GM13976 (cell line): ENCODE data around the gene ALDH1L1.

ENCODE experiments used
- DNase-seq: peaks from one replicate; pipeline ENCODE4 v3.0.0; 2012; ENCODE audit warnings: low spot score
- CTCF ChIP-seq: IDR thresholded peaks from 2 replicates; pipeline ENCODE4 v1.5.1; 2012; ENCODE audit warnings: borderline replicate concordance, mild to moderate bottlenecking; ENCODE audit not compliant: insufficient read depth; ENCODE audit errors: extremely low read depth, missing control alignments, control extremely low read depth
- in situ Hi-C: fragments of 300-500 bp; cut with MboI; formaldehyde crosslinking; loops from one replicate; pipeline ENCODE4 v1.12.0; 2022; ENCODE audit warnings: low sequenced_read_pairs, mixed read lengths, inconsistent platforms; ENCODE audit not compliant: unreplicated experiment

ALDH1L1 gene

DNA sequence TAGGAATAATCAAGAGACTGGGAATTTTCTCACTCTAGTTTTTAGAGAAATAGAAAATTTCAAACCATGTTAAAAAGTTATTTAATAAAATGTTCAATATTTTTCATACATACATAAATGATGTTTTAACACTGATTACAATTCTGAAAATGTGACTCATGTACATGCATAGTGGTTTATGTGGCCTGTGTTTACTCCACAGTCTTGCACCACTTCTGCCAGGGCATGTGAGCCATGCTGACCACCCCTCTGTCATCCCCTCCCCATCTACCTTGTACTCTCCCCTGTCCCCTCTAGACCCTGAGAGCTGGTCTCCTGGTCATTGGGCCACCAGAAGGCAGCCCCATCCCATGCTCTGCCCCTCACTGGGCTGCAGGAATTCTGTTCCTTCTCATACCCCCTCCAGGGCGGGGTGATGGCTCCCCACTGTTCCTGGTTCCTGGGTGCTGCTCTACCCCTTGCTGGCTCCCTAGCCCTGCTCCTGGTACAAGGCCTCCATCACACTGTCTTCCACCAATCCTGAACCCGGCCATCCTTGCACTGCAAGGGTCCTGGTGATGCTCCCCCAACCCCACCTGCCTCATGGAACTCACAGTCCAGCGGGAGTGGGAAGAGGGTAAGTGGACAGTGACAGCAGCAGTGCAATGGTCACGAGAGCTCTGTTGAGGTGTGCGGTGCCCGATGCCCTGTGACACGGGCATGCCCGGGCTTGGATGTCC, 72.3 kb downstream of the ALDH1L1 start:
- DNase-seq: no peak
- TF ChIP-seq CTCF: no peak
- in situ Hi-C loops: no loop called here

- in situ Hi-C loops: no loop called here
- TF ChIP-seq CTCF: no peak
- DNase-seq: no peak
Measured at GRCh38 chr3:126107203-126107939, 73.0 kb downstream of the ALDH1L1 start.

- TF ChIP-seq CTCF: no peak
- no peak for DNase-seq
- in situ Hi-C loops: no loop called here
Measured at GRCh38 chr3:126106336-126107202, 73.8 kb downstream of the ALDH1L1 start.

- no peak for TF ChIP-seq CTCF
- in situ Hi-C loops: no loop called here
- DNase-seq: peak; percentile 23
Measured at GRCh38 chr3:126105691-126106187, 74.6 kb downstream of the ALDH1L1 start.

DNA sequence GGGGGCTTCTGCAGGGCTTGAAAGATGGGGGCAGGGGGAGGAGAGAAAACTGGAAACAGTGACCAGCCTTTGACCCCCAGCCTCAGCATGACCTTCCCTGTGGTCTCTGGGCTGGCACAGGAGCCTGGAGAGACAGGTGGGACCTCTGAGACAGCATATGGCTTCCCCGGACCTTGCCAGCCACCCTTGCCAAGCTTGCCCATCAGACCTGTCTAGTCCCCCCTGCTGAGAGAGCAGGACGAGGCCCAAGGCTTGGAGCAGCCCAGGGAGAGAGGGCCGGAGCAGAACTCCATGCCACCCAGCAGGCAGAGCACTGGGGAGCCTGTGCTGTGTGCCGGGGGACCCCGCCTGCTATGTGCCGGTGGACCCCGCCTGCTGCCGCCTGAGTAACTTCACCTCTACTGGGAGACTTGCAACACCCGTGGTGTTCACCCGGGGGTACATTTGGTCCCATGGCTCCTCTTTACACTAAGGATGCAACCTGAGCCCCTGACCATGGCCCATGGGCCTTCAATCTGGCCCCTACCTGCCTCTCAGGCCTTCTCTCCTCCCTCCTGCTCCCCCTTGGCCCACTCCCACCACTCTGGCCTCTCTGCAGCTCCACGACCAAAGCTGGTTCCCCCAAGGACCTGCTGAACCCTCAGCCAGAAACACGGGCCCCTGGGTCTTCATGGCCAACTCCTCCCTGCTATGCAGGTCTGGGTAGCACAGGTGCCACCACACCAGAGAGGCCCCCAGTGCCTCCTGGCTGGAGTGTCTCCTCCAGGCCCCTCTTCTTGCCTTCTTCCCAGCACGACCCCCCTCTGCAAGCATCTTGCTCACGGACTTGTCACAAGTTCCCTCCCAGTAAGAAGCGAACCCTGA, 75.4 kb downstream of the ALDH1L1 start:
- peak; percentile 28 for DNase-seq
- TF ChIP-seq CTCF: no peak
- in situ Hi-C loops: no loop called here
